AG04449 (cell line): ENCODE results near the gene SHBG.

Source experiments
- CTCF ChIA-PET: fragments of 350-600 bp; formaldehyde crosslinking; extraction: SDS; loops from one replicate; lab custom pipeline; 2021; ENCODE audit warnings: antibody characterized with exemption; lab: Yijun Ruan, JAX
- POLR2A ChIA-PET: fragments of 400-600, 350-600 bp; formaldehyde crosslinking; extraction: SDS; loops from one replicate; lab custom pipeline; 2020; ENCODE audit warnings: antibody characterized with exemption, inconsistent platforms; lab: Yijun Ruan, JAX
- DNase-seq: peaks from one replicate; pipeline ENCODE4 v3.0.0-alpha.2; 2010; ENCODE audit warnings: low read depth, low spot score
- H3K4me3 ChIP-seq: 2 replicates; pipeline ENCODE4 v1.5.1; 2011; ENCODE audit warnings: low read depth, mild to moderate bottlenecking, control low read depth, low read length
- TF ChIP-seq, protein P1 (sequence below): IDR thresholded peaks from one replicate; pipeline ENCODE4 v1.5.1; 2011; ENCODE audit warnings: mild to moderate bottlenecking, moderate library complexity, low read length, control low read depth, inconsistent platforms; ENCODE audit not compliant: insufficient read depth; ENCODE audit errors: missing control alignments

SHBG gene

DNA sequence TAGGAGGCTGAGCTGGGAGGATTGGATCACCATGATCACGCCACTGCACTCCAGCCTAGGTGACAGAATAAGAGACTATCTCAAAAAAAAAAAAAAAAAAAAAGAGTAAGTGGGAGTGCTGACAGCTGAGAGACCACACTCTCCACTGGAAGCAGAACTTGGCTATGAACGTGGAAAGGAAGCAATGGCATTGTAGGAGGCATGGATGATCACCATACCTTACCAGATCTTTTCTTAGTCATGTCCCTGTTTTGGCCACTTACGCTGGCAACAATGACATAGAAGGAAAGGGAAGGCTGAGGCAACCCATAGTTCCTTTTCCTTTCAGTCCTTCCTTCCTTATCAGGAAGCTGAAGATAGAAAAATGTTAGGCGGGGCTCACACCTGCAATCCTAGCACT lies 17.1 kb downstream of the SHBG start:
- POLR2A ChIA-PET = no interaction called here
- TF ChIP-seq, protein P1, sequence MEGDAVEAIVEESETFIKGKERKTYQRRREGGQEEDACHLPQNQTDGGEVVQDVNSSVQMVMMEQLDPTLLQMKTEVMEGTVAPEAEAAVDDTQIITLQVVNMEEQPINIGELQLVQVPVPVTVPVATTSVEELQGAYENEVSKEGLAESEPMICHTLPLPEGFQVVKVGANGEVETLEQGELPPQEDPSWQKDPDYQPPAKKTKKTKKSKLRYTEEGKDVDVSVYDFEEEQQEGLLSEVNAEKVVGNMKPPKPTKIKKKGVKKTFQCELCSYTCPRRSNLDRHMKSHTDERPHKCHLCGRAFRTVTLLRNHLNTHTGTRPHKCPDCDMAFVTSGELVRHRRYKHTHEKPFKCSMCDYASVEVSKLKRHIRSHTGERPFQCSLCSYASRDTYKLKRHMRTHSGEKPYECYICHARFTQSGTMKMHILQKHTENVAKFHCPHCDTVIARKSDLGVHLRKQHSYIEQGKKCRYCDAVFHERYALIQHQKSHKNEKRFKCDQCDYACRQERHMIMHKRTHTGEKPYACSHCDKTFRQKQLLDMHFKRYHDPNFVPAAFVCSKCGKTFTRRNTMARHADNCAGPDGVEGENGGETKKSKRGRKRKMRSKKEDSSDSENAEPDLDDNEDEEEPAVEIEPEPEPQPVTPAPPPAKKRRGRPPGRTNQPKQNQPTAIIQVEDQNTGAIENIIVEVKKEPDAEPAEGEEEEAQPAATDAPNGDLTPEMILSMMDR = no peak
- H3K4me3 ChIP-seq = no peak overlapping the region
- no peak for DNase-seq
- CTCF ChIA-PET = interaction anchor here (1.3 to 3.4 kb wide), 3 partner anchors 15 to 57 kb away, joined by 4 to 15 read pairs (median 4); partner anchors contain the start of genes SOX15 and WRAP53

DNA sequence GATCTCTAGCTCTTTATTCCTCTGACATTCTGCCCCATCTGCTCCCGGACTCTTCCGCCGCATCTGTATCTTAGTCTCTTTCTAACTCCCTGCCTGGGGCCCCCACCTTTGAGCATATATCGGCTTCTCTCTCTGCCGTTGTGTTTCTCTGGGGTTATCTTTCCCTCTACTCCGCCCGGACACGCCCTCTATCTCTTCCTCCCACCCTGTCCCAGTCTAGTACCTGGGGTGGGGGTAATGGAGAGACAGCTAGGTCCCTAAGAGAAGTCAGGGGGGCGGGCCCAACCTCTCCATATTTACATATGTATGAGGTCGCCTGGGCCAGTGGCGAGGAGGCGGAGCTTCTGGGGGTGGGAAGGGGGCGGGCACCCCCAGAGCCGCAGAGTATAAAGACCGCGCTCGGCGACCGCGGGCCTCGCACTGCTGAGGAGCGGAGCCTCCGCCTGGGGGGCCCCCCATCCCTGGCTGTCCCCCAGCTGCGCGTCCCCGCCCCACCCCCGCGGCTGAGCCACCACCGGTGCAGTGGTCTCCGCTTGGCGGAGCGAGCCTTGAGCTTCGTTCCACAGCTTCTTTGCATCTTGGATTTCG lies 20.7 kb downstream of the SHBG start, which contains the start of gene ATP1B2:
ATP1B2 (plus strand) TSS at position 418 of the 588 bp plus-strand sequence. CDS start 593 bp downstream, outside the sequence.
- POLR2A ChIA-PET = no interaction called here
- CTCF ChIA-PET = interaction anchor here (0.6 to 3.1 kb wide), 7 partner anchors 11 to 93 kb away, joined by 3 to 26 read pairs (median 3); partner anchors contain the start of genes SHBG and WRAP53
- TF ChIP-seq, protein P1 = no peak
- DNase-seq = no peak
- peak within 1 kb of the TSS; percentile 32 for H3K4me3 ChIP-seq

DNA sequence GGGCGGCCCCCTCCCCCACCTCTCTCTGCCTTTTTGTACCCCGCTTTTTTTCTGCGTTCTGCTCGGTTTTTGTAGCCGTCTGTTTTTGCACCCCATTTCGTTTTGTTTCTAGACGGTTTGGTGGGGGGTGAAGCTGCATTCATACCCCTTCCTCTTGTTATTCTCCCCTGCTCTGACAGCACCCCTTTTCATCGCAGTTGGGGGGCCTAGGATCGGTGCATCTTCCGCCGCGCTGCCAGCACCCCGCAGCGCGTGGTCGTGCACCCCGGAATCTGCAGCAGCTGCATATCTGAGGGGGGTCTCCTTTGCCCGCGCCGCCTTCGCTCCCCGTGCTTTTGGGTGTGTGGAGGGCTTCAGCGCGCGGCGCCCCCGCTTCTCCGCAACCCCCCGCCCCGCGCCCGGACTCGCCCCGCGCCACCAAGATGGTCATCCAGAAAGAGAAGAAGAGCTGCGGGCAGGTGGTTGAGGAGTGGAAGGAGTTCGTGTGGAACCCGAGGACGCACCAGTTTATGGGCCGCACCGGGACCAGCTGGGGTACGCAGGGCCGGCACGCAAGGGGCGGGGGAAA lies 21.2 kb downstream of the SHBG start:
- CTCF ChIA-PET = interaction anchor here (0.6 to 3.1 kb wide), 6 partner anchors 12 to 92 kb away, joined by 3 to 26 read pairs (median 4); partner anchors contain the start of genes SHBG and WRAP53
- POLR2A ChIA-PET = no interaction called here
- peak overlapping the region; percentile 32 for H3K4me3 ChIP-seq
- TF ChIP-seq, protein P1 = no peak
- no peak for DNase-seq

DNA sequence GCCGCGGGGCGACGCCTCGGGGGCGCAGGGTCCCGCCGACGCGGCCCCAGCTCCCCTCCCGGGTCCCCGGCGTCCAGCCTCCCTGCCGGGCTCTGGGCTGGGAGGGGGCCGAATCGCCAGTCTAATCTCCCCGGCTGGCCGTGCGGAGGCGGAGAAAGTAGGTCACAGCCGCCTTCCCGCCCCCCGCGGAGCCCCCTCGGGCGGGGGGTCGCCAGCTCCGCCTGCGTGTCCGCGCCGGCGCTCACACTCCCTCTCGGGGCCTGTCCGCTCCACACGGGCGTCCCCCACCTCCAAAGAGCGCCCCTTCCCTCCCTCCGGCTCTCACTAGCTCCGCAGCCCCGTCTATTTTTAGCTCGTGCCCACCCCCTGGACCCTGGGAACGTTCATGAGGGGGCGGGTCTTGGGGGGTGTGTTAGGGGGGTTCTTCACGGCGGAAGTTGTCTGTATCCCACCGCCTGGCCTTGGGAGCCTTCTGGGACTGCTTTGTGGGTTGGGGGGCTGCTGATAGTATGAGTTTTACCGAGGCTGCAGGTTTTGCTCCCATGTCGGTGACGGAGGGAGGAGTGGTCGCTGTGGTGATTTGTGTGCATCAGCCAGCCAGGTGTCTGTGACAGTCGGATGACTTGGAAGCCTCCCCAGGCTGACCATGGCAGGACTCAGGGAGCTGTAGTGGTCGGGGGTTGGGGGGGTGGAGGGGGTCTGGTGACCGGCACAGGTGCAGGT lies 21.9 kb downstream of the SHBG start:
- POLR2A ChIA-PET = interaction anchor here (0.6 to 1.1 kb wide), 2 partner anchors 29 to 36 kb away, joined by 4 read pairs; partner anchors contain the start of gene TP53
- DNase-seq = no peak
- CTCF ChIA-PET = interaction anchor here (1.6 to 3.1 kb wide), 3 partner anchors 17 to 38 kb away, joined by 3 to 26 read pairs (median 9); partner anchors contain the start of gene SHBG
- TF ChIP-seq, protein P1 = no peak
- no peak overlapping the region for H3K4me3 ChIP-seq

DNA sequence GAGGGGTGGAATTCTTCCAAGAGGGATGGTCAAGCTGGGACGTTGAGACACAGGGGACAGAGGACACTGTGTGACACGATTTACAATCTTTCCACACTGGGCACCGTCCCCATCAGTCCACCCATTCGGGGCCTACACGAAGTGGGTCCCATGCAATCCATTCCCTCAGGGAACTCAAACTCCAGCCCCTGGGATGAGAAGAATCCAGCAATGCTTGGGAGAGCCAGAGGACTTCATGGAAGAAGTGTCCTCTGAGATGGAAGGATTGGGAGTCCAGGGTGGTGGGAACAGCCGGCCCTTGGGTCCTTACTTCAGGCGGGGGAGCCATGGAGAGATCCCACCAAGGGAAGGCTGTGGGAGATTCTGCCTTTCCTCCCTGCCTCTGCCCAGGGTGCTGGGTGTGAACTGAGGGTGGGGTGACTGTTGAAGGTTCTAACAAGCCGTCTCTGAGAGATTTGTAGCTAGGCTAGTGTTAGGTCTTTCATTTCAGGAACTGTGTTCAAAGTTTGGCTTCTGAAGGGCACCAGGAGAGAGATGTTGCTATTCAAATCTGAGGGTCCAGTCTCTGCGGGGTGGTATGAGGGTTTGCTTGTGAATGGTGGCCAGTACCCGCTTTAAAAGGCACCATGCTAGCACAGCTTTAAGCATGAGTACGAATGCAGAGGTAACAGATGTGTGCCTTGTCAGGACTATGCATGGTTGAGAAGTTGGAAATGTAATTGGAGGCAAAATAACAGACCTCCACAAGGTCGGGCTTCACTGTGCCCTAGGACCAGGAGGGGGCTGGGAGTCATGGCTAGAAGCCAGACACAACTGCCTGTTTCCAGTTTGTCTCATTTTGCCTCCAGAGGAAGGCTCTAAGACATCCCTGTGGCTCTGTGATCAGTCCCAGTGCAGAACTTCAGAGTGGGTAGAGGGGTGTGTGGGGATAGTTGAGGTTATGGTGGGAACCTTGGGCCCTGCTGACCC lies 22.7 kb downstream of the SHBG start:
- TF ChIP-seq, protein P1 = no peak
- H3K4me3 ChIP-seq = no peak overlapping the region
- ChIA-PET CTCF (interaction anchor here (3.1 kb wide), 1 partner anchor 18 kb away, joined by 9 read pairs; no protein-coding TSS in a partner anchor), POLR2A (interaction anchor here (0.6 to 1.1 kb wide), 2 partner anchors 28 to 35 kb away, joined by 4 read pairs; partner anchors contain the start of gene TP53)
- DNase-seq = no peak
